WTC11 (cell line): ENCODE results near the gene LASP1NB.
"Not testable (repeated sequence)": the region's sequence is repeated elsewhere in the genome, so short reads cannot be mapped to it uniquely, and the experiment has no call there.

Source experiments
- ATAC-seq: fragments of 200-7000 bp; cut with Tn5 transposase; 2 replicates; pipeline ENCODE4 v1.10.0; 2021; ENCODE audit warnings: mild to moderate bottlenecking, moderate library complexity
- CTCF ChIA-PET: fragments of 300-600 bp; sonication (Branson Sonifier 250); formaldehyde crosslinking; loops from one replicate; lab custom pipeline; 2021; ENCODE audit warnings: antibody characterized with exemption; lab: Charles Lee
- POLR2A ChIA-PET: fragments of 350-600 bp; sonication (Branson Sonifier 250); formaldehyde crosslinking; loops from one replicate; lab custom pipeline; 2021; ENCODE audit warnings: antibody characterized with exemption; lab: Charles Lee
- DNase-seq: peaks from one replicate; pipeline ENCODE4 v3.0.0; 2021; ENCODE audit warnings: low spot score
- H3K27ac Mint-ChIP-seq: 2 replicates; pipeline ENCODE4 v1.8.0; 2021; ENCODE audit warnings: mixed read lengths
- H3K27me3 Mint-ChIP-seq: 2 replicates; pipeline ENCODE4 v1.8.0; 2021; ENCODE audit warnings: low read depth, mild to moderate bottlenecking, moderate library complexity, mixed read lengths
- H3K36me3 Mint-ChIP-seq: 2 replicates; pipeline ENCODE4 v1.8.0; 2021; ENCODE audit warnings: mixed read lengths
- H3K4me1 Mint-ChIP-seq: 2 replicates; pipeline ENCODE4 v1.8.0; 2022; ENCODE audit warnings: mixed read lengths
- H3K4me3 Mint-ChIP-seq: 2 replicates; pipeline ENCODE4 v1.8.0; 2021; ENCODE audit warnings: mild to moderate bottlenecking, moderate library complexity, mixed read lengths
- H3K9me3 Mint-ChIP-seq: 2 replicates; pipeline ENCODE4 v1.8.0; 2021; ENCODE audit warnings: mixed read lengths
- CREB1 ChIP-seq: sonication (generic); formaldehyde crosslinking; IDR thresholded peaks from 2 replicates; pipeline ENCODE4 v1.8.0; 2023; ENCODE audit warnings: mild to moderate bottlenecking, missing genetic modification reagents
- CTCF ChIP-seq: fragments of 200-600 bp; IDR thresholded peaks from 2 replicates; pipeline ENCODE4 v1.8.0; 2022; ENCODE audit warnings: antibody characterized with exemption
- GTF2I ChIP-seq: fragments of 250-450 bp; sonication (Bioruptor Pico); conservative IDR thresholded peaks from 2 replicates; pipeline ENCODE4 v1.4.0; 2021; ENCODE audit warnings: mild to moderate bottlenecking
- HMGA2 ChIP-seq: fragments of 250-450 bp; sonication (Bioruptor Pico); IDR thresholded peaks from 2 replicates; pipeline ENCODE4 v1.4.0; 2021; ENCODE audit warnings: mild to moderate bottlenecking, moderate library complexity
- IRF2 ChIP-seq: sonication (generic); formaldehyde crosslinking; IDR thresholded peaks from 2 replicates; pipeline ENCODE4 v1.8.0; 2022; ENCODE audit warnings: low read depth, missing genetic modification reagents, borderline replicate concordance
- NFATC4 ChIP-seq: fragments of 250-450 bp; sonication (Bioruptor Pico); IDR thresholded peaks from 2 replicates; pipeline ENCODE4 v1.9.0; 2021; ENCODE audit warnings: mild to moderate bottlenecking
- TEAD1 ChIP-seq: sonication (generic); formaldehyde crosslinking; IDR thresholded peaks from 2 replicates; pipeline ENCODE4 v1.8.0; 2022; ENCODE audit warnings: mild to moderate bottlenecking, missing genetic modification reagents
- TEAD4 ChIP-seq: sonication (generic); formaldehyde crosslinking; IDR thresholded peaks from 2 replicates; pipeline ENCODE4 v1.8.0; 2022; ENCODE audit warnings: mild to moderate bottlenecking, missing genetic modification reagents
- ZNF121 ChIP-seq: sonication (generic); formaldehyde crosslinking; IDR thresholded peaks from 2 replicates; pipeline ENCODE4 v1.8.0; 2023; ENCODE audit warnings: missing genetic modification reagents
- ZNF263 ChIP-seq: sonication (generic); formaldehyde crosslinking; IDR thresholded peaks from 2 replicates; pipeline ENCODE4 v1.8.1; 2022; ENCODE audit warnings: low read depth, mild to moderate bottlenecking, moderate library complexity, missing genetic modification reagents
- ZNF396 ChIP-seq: fragments of 250-450 bp; sonication (Bioruptor Pico); IDR thresholded peaks from 2 replicates; pipeline ENCODE4 v1.8.0; 2021; ENCODE audit warnings: mild to moderate bottlenecking, moderate library complexity, borderline replicate concordance
- ZNF416 ChIP-seq: fragments of 250-450 bp; sonication (Bioruptor Pico); IDR thresholded peaks from 2 replicates; pipeline ENCODE4 v1.9.0; 2021; ENCODE audit warnings: mild to moderate bottlenecking, inconsistent platforms
- TF ChIP-seq, protein P1 (sequence below): sonication (generic); formaldehyde crosslinking; IDR thresholded peaks from 2 replicates; pipeline ENCODE4 v1.8.0; 2022; ENCODE audit warnings: mild to moderate bottlenecking, missing genetic modification reagents
- TF ChIP-seq, protein P2 (sequence below): sonication (generic); formaldehyde crosslinking; IDR thresholded peaks from 2 replicates; pipeline ENCODE4 v1.8.1; 2023; ENCODE audit warnings: mild to moderate bottlenecking, missing genetic modification reagents, moderate library complexity
- TF ChIP-seq, protein P3 (sequence below): sonication (generic); formaldehyde crosslinking; IDR thresholded peaks from 2 replicates; pipeline ENCODE4 v1.8.0; 2023; ENCODE audit warnings: mild to moderate bottlenecking, missing genetic modification reagents
- TF ChIP-seq, protein P4 (sequence below): sonication (generic); formaldehyde crosslinking; IDR thresholded peaks from 2 replicates; pipeline ENCODE4 v1.8.1; 2023; ENCODE audit warnings: mild to moderate bottlenecking, missing genetic modification reagents

The LASP1NB gene

GRCh38 chr17:38947189-38947588 lies 21.8 kb downstream of the LASP1NB start:
- no peak for TF ChIP-seq ZNF396 (CRISPR knock-in tag)
- no peak for TF ChIP-seq ZNF121 (CRISPR knock-in tag)
- no peak for TF ChIP-seq HMGA2 (CRISPR knock-in tag)
- no peak for TF ChIP-seq NFATC4 (CRISPR knock-in tag)
- TF ChIP-seq, protein P1, sequence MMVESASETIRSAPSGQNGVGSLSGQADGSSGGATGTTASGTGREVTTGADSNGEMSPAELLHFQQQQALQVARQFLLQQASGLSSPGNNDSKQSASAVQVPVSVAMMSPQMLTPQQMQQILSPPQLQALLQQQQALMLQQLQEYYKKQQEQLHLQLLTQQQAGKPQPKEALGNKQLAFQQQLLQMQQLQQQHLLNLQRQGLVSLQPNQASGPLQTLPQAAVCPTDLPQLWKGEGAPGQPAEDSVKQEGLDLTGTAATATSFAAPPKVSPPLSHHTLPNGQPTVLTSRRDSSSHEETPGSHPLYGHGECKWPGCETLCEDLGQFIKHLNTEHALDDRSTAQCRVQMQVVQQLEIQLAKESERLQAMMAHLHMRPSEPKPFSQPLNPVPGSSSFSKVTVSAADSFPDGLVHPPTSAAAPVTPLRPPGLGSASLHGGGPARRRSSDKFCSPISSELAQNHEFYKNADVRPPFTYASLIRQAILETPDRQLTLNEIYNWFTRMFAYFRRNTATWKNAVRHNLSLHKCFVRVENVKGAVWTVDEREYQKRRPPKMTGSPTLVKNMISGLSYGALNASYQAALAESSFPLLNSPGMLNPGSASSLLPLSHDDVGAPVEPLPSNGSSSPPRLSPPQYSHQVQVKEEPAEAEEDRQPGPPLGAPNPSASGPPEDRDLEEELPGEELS (CRISPR knock-in tag) = no peak
- no peak for TF ChIP-seq TEAD4 (CRISPR knock-in tag)
- no peak for TF ChIP-seq TEAD1 (CRISPR knock-in tag)
- TF ChIP-seq, protein P2, sequence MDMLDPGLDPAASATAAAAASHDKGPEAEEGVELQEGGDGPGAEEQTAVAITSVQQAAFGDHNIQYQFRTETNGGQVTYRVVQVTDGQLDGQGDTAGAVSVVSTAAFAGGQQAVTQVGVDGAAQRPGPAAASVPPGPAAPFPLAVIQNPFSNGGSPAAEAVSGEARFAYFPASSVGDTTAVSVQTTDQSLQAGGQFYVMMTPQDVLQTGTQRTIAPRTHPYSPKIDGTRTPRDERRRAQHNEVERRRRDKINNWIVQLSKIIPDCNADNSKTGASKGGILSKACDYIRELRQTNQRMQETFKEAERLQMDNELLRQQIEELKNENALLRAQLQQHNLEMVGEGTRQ = no peak
- TF ChIP-seq, protein P3, sequence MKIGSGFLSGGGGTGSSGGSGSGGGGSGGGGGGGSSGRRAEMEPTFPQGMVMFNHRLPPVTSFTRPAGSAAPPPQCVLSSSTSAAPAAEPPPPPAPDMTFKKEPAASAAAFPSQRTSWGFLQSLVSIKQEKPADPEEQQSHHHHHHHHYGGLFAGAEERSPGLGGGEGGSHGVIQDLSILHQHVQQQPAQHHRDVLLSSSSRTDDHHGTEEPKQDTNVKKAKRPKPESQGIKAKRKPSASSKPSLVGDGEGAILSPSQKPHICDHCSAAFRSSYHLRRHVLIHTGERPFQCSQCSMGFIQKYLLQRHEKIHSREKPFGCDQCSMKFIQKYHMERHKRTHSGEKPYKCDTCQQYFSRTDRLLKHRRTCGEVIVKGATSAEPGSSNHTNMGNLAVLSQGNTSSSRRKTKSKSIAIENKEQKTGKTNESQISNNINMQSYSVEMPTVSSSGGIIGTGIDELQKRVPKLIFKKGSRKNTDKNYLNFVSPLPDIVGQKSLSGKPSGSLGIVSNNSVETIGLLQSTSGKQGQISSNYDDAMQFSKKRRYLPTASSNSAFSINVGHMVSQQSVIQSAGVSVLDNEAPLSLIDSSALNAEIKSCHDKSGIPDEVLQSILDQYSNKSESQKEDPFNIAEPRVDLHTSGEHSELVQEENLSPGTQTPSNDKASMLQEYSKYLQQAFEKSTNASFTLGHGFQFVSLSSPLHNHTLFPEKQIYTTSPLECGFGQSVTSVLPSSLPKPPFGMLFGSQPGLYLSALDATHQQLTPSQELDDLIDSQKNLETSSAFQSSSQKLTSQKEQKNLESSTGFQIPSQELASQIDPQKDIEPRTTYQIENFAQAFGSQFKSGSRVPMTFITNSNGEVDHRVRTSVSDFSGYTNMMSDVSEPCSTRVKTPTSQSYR (CRISPR knock-in tag) = no peak
- no peak for TF ChIP-seq CTCF
- no peak for TF ChIP-seq GTF2I
- TF ChIP-seq ZNF416 = no peak
- no peak for TF ChIP-seq IRF2 (CRISPR knock-in tag)
- no peak for TF ChIP-seq CREB1
- ChIA-PET POLR2A (interaction anchor here (0.6 kb wide), 1 partner anchor 9 kb away, joined by 3 read pairs; no protein-coding TSS in a partner anchor), CTCF (no interaction called here)
- H3K9me3 Mint-ChIP-seq = no peaks in the 10 kb centered on the region
- H3K4me1 Mint-ChIP-seq = no peaks in the 10 kb centered on the region
- no peak for ATAC-seq
- H3K27ac Mint-ChIP-seq = no peak overlapping the region
- no peaks in the 10 kb centered on the region for H3K36me3 Mint-ChIP-seq
- H3K4me3 Mint-ChIP-seq = no peak overlapping the region
- no peak for DNase-seq
- H3K27me3 Mint-ChIP-seq = no peaks in the 10 kb centered on the region

DNA sequence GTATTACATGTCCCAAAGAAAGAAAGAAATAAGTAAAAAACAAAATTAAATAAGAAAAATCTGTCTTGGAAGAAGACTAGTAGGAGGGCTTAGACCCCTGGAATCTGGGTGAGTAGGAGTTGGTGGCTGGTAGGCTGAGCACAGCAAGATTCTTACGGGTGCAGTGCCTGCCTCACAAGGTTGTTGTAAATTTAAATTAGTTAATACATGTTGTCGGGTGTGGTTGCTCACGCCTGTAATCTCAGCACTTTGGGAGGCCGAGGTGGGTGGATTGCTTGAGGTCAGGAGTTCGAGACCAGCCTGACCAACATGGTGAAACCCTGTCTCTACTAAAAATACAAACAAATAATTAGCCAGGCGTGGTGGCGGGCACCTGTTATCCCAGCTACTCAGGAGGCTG lies 28.4 kb downstream of the LASP1NB start:
- H3K4me1 Mint-ChIP-seq, DNase-seq, H3K9me3 Mint-ChIP-seq, CTCF ChIA-PET, H3K27me3 Mint-ChIP-seq, ATAC-seq, H3K27ac Mint-ChIP-seq, POLR2A ChIA-PET, H3K4me3 Mint-ChIP-seq, H3K36me3 Mint-ChIP-seq: not testable (repeated sequence)

GRCh38 chr17:38958326-38958725 lies 32.9 kb downstream of the LASP1NB start:
- no peaks in the 10 kb centered on the region for H3K36me3 Mint-ChIP-seq
- TF ChIP-seq ZNF263 (CRISPR knock-in tag) (no peak), CREB1 (no peak)
- TF ChIP-seq, protein P4, sequence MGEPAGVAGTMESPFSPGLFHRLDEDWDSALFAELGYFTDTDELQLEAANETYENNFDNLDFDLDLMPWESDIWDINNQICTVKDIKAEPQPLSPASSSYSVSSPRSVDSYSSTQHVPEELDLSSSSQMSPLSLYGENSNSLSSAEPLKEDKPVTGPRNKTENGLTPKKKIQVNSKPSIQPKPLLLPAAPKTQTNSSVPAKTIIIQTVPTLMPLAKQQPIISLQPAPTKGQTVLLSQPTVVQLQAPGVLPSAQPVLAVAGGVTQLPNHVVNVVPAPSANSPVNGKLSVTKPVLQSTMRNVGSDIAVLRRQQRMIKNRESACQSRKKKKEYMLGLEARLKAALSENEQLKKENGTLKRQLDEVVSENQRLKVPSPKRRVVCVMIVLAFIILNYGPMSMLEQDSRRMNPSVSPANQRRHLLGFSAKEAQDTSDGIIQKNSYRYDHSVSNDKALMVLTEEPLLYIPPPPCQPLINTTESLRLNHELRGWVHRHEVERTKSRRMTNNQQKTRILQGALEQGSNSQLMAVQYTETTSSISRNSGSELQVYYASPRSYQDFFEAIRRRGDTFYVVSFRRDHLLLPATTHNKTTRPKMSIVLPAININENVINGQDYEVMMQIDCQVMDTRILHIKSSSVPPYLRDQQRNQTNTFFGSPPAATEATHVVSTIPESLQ (CRISPR knock-in tag) = no peak
- no peak for DNase-seq
- H3K4me1 Mint-ChIP-seq = no peaks in the 10 kb centered on the region
- H3K4me3 Mint-ChIP-seq = no peak overlapping the region
- CTCF ChIA-PET = interaction anchor here (1.9 kb wide), 1 partner anchor 34 kb away, joined by 8 read pairs; the partner anchor contains the start of gene LASP1NB
- no peaks in the 10 kb centered on the region for H3K9me3 Mint-ChIP-seq
- ATAC-seq = no peak
- no peaks in the 10 kb centered on the region for H3K27me3 Mint-ChIP-seq
- no peak overlapping the region for H3K27ac Mint-ChIP-seq
- POLR2A ChIA-PET = no interaction called here
